Naive B cell (primary cell): ENCODE results near the gene WNT3A. TPM values are rescaled to one million over a fixed set of nuclear protein-coding genes. Genes with fewer than 3 reads are reported as not detected.

Experiments
- ATAC-seq, 2 donors: fragments of 150-1000 bp; cut with Tn5 transposase; 2 replicates each; pipeline ENCODE4 v1.10.0; 2021; ENCODE audit warnings: low read depth in 2 of 2, mild to moderate bottlenecking in 2 of 2, moderate library complexity in 2 of 2
- DNase-seq: peaks from one replicate; pipeline ENCODE4 v3.0.0; 2022
- H3K27ac Mint-ChIP-seq, 6 donors: one replicate each; pipeline ENCODE4 v1.8.0; 2020 to 2022; ENCODE audit warnings: mild to moderate bottlenecking in 6 of 6, mixed read lengths in 6 of 6, moderate library complexity in 5 of 6, inconsistent platforms in 2 of 6
- H3K27me3 Mint-ChIP-seq, 3 donors: one replicate each; pipeline ENCODE4 v1.8.0; 2021 to 2022; ENCODE audit warnings: mixed read lengths in 3 of 3, mild to moderate bottlenecking in 1 of 3
- H3K36me3 Mint-ChIP-seq, 2 donors: one replicate each; pipeline ENCODE4 v1.8.0; 2020 to 2022; ENCODE audit warnings: mixed read lengths in 2 of 2, inconsistent platforms in 1 of 2, mild to moderate bottlenecking in 1 of 2
- H3K4me1 Mint-ChIP-seq, 3 donors: one replicate each; pipeline ENCODE4 v1.8.0; 2020 to 2022; ENCODE audit warnings: mixed read lengths in 3 of 3, inconsistent platforms in 1 of 3, mild to moderate bottlenecking in 1 of 3, moderate library complexity in 1 of 3
- H3K4me3 Mint-ChIP-seq, 8 donors: one replicate each; pipeline ENCODE4 v1.8.0; 2020 to 2022; ENCODE audit warnings: mild to moderate bottlenecking in 8 of 8, mixed read lengths in 8 of 8, moderate library complexity in 8 of 8, inconsistent platforms in 2 of 8
- H3K9me3 Mint-ChIP-seq, 7 donors: one replicate each; pipeline ENCODE4 v1.8.0; 2020 to 2022; ENCODE audit warnings: mixed read lengths in 7 of 7, mild to moderate bottlenecking in 5 of 7, inconsistent platforms in 2 of 7, moderate library complexity in 1 of 7
- polyA plus RNA-seq, 6 donors: library from polyadenylated mRNA; unstranded; fragments of 300-500 nt; fragmentation: Illumina TruSeq; gene quantifications; one replicate each; pipeline ENCODE4 v1.2.3, GENCODE V29; 2021; ENCODE audit warnings: low read depth in 6 of 6

The WNT3A gene
- polyA plus RNA-seq, 6 donors from 2014 or later: not detected

- Mint-ChIP-seq H3K9me3 (no peaks in the 10 kb centered on the region), H3K4me1 (peaks cover 27 to 54% (median 29%) of the 10 kb centered on the region in 3 donors), H3K27ac (peak overlapping the region in 4 of 6 donors; percentile 26 to 93 (median 64)), H3K4me3 (peak overlapping the region in 7 of 8 donors; percentile 77 to 97 (median 86)), H3K36me3 (no peaks in the 10 kb centered on the region), H3K27me3 (no peaks in the 10 kb centered on the region)
- DNase-seq (no peak), ATAC-seq (no peak)
Measured at GRCh38 chr1:228100822-228101613, 94.2 kb downstream of the WNT3A start.

- peak overlapping the region in 7 of 8 donors; percentile 77 to 97 (median 86) for H3K4me3 Mint-ChIP-seq
- H3K9me3 Mint-ChIP-seq: no peaks in the 10 kb centered on the region
- H3K27ac Mint-ChIP-seq: peak overlapping the region in 5 of 6 donors; percentile 26 to 93 (median 54)
- no peak for DNase-seq
- peaks cover 27 to 53% (median 28%) of the 10 kb centered on the region in 3 donors for H3K4me1 Mint-ChIP-seq
- ATAC-seq: no peak
- peaks cover 0 to 4% of the 10 kb centered on the region in 2 donors for H3K36me3 Mint-ChIP-seq
- H3K27me3 Mint-ChIP-seq: no peaks in the 10 kb centered on the region
Measured at GRCh38 chr1:228101614-228101993, 94.8 kb downstream of the WNT3A start.

GRCh38 chr1:228101994-228102790, 95.4 kb downstream of the WNT3A start:
- Mint-ChIP-seq H3K36me3 (peaks cover 0 to 8% of the 10 kb centered on the region in 2 donors), H3K27ac (peak overlapping the region in 5 of 6 donors; percentile 81 to 93 (median 91)), H3K9me3 (no peaks in the 10 kb centered on the region), H3K27me3 (no peaks in the 10 kb centered on the region), H3K4me3 (peak overlapping the region; percentile 74 to 97 (median 89)), H3K4me1 (peaks cover 27 to 53% (median 28%) of the 10 kb centered on the region in 3 donors)
- peak; percentile 52 for DNase-seq
- ATAC-seq: peak; percentile 35 to 47

GRCh38 chr1:228102791-228103620, 96.2 kb downstream of the WNT3A start, which contains the start of gene C1orf35:
TSS of gene C1orf35 (minus strand) at chr1:228103325. CDS start at chr1:228103227, 98 bp downstream.
- Mint-ChIP-seq H3K4me3 (peak within 1 kb of the TSS; percentile 90 to 97 (median 94)), H3K9me3 (no peaks in the 10 kb centered on the region), H3K27me3 (no peaks in the 10 kb centered on the region), H3K27ac (peak within 1 kb of the TSS; percentile 92 to 98 (median 96)), H3K4me1 (peaks cover 27 to 50% (median 34%) of the 10 kb centered on the region in 3 donors), H3K36me3 (peaks cover 0 to 8% of the 10 kb centered on the region in 2 donors)
- peak; percentile 84 to 86 for ATAC-seq
- peak; percentile 92 for DNase-seq

- no peak for ATAC-seq
- H3K9me3 Mint-ChIP-seq: no peaks in the 10 kb centered on the region
- peak overlapping the region; percentile 67 to 93 (median 80) for H3K27ac Mint-ChIP-seq
- peaks cover 0 to 8% of the 10 kb centered on the region in 2 donors for H3K36me3 Mint-ChIP-seq
- no peaks in the 10 kb centered on the region for H3K27me3 Mint-ChIP-seq
- DNase-seq: no peak
- peaks cover 29 to 56% (median 42%) of the 10 kb centered on the region in 3 donors for H3K4me1 Mint-ChIP-seq
- peak overlapping the region; percentile 67 to 97 (median 93) for H3K4me3 Mint-ChIP-seq
Measured at GRCh38 chr1:228104526-228105269, 97.9 kb downstream of the WNT3A start.

DNA sequence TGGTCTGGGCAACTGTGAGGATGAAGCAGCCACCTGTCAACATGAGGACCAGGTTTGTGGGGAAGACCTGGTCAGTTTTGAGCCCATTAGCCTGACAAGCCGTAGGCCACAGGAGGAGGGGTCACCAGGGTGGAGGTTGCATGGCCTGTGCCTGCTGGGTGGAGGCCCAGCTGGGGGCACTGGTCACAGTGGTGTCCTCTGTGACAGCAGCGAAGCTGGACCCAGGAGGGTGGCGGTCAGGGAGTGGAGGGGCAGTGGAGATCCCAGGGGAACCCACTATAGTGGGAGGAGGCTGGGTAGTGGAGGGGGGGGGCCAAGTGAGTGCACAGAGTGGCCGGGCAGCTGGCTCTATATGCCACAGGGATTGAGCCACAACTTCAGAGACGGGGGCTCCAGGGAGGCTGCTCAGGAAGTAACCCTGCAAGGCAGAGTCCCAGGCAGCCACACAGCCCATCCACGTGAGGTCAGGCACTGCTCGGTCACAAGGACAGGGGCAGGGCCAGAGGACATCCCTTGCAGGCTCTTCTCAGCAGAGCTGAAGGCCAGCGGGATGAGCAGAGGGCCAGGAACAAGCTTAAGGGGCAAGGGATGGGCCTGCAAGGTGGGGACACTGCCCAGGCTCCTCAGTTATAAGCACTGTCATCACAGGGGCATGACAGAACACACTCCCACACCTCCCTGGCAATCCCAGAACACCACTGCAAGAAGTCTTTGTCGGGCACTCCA, 98.6 kb downstream of the WNT3A start:
- no peak for ATAC-seq
- peak overlapping the region in 2 of 6 donors; percentile 33 to 93 for H3K27ac Mint-ChIP-seq
- H3K27me3 Mint-ChIP-seq: no peaks in the 10 kb centered on the region
- no peaks in the 10 kb centered on the region for H3K9me3 Mint-ChIP-seq
- H3K4me1 Mint-ChIP-seq: peaks cover 33 to 60% (median 48%) of the 10 kb centered on the region in 3 donors
- peaks cover 0 to 8% of the 10 kb centered on the region in 2 donors for H3K36me3 Mint-ChIP-seq
- no peak for DNase-seq
- H3K4me3 Mint-ChIP-seq: peak overlapping the region in 5 of 8 donors; percentile 22 to 94 (median 79)

GRCh38 chr1:228105996-228106799, 99.4 kb downstream of the WNT3A start:
- Mint-ChIP-seq H3K9me3 (no peaks in the 10 kb centered on the region), H3K4me3 (peak overlapping the region in 5 of 8 donors; percentile 22 to 96 (median 47)), H3K27ac (no peak overlapping the region), H3K36me3 (peaks cover 0 to 8% of the 10 kb centered on the region in 2 donors), H3K27me3 (no peaks in the 10 kb centered on the region), H3K4me1 (peaks cover 31 to 59% (median 46%) of the 10 kb centered on the region in 3 donors)
- no peak for DNase-seq
- no peak for ATAC-seq

GRCh38 chr1:228106800-228107054, 99.9 kb downstream of the WNT3A start:
- Mint-ChIP-seq H3K9me3 (no peaks in the 10 kb centered on the region), H3K27ac (no peak overlapping the region), H3K4me3 (peak overlapping the region in 3 of 8 donors; percentile 52 to 96 (median 93)), H3K27me3 (no peaks in the 10 kb centered on the region), H3K4me1 (peaks cover 26 to 53% (median 41%) of the 10 kb centered on the region in 3 donors), H3K36me3 (peaks cover 0 to 8% of the 10 kb centered on the region in 2 donors)
- ATAC-seq (no peak), DNase-seq (no peak)

- peak overlapping the region; percentile 68 to 97 (median 95) for H3K4me3 Mint-ChIP-seq
- peaks cover 22 to 45% (median 41%) of the 10 kb centered on the region in 3 donors for H3K4me1 Mint-ChIP-seq
- no peak for DNase-seq
- H3K9me3 Mint-ChIP-seq: no peaks in the 10 kb centered on the region
- H3K27ac Mint-ChIP-seq: peak overlapping the region in 2 of 6 donors; percentile 38 to 78
- ATAC-seq: no peak
- peaks cover 0 to 8% of the 10 kb centered on the region in 2 donors for H3K36me3 Mint-ChIP-seq
- H3K27me3 Mint-ChIP-seq: no peaks in the 10 kb centered on the region
Measured at GRCh38 chr1:228107636-228108035, 100.8 kb downstream of the WNT3A start.

DNA sequence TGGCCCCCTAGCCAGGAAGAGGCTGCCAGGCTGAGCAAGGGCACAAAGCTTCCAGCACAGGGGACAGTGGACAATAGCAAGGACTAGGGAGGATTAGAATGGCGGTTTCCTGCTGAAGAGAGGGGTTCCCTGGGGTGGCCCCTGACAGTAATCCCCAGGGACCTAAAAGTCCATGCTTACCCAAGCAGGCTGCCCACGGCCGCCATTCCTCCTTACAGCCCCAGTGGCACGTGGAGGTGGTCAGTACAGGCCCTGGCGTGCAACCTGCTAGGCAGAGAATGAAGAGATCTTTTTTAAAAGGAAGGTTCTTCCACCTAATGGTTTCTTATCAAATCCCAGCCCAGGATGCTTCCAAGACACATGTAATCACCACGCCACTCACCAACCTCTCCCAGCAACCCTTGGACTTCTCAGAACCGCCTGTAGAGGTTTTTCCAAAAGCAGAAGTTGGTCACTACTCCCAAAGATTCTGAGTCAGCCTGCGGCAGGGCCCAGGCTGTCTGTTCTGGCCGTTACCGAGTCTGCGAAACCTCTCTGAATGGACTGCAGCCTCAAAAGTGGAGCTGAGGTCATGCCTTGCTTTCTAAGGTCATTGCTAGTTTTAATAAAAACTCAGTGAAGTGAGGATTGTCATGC, 101.4 kb downstream of the WNT3A start:
- peaks cover 0 to 8% of the 10 kb centered on the region in 2 donors for H3K36me3 Mint-ChIP-seq
- no peaks in the 10 kb centered on the region for H3K27me3 Mint-ChIP-seq
- peaks cover 20 to 43% (median 41%) of the 10 kb centered on the region in 3 donors for H3K4me1 Mint-ChIP-seq
- no peak for ATAC-seq
- peak overlapping the region; percentile 93 to 97 (median 95) for H3K4me3 Mint-ChIP-seq
- H3K9me3 Mint-ChIP-seq: no peaks in the 10 kb centered on the region
- DNase-seq: no peak
- peak overlapping the region in 5 of 6 donors; percentile 38 to 99 (median 98) for H3K27ac Mint-ChIP-seq

DNA sequence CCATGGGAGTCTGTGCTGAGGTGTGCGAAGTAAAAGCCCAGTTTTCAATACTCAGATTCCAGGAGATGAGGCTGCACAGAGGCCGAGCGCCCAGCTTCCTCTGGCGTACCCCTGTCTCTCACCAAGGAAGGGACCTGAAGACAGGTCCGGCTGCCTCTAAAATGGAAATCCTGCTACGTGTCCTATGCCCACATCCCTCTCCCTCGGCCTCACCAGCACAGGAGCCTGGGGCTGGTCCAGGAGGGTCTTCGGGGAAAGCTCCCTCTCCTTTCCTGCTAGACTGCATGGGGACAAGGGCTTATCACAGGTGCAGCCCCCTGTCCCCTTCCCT, 101.9 kb downstream of the WNT3A start:
- H3K4me3 Mint-ChIP-seq: peak overlapping the region; percentile 93 to 97 (median 95)
- H3K27me3 Mint-ChIP-seq: no peaks in the 10 kb centered on the region
- H3K27ac Mint-ChIP-seq: peak overlapping the region; percentile 96 to 99 (median 98)
- H3K4me1 Mint-ChIP-seq: peaks cover 17 to 37% (median 36%) of the 10 kb centered on the region in 3 donors
- no peaks in the 10 kb centered on the region for H3K9me3 Mint-ChIP-seq
- ATAC-seq (no peak), DNase-seq (no peak)
- H3K36me3 Mint-ChIP-seq: peaks cover 0 to 8% of the 10 kb centered on the region in 2 donors
